LoVo (cell line): Measurements from ENCODE around the gene PRDX2.

ENCODE experiments used
- DNase-seq: peaks from one replicate; pipeline ENCODE4 v3.0.0-alpha.2; 2016; ENCODE audit warnings: low spot score

Gene PRDX2

DNA sequence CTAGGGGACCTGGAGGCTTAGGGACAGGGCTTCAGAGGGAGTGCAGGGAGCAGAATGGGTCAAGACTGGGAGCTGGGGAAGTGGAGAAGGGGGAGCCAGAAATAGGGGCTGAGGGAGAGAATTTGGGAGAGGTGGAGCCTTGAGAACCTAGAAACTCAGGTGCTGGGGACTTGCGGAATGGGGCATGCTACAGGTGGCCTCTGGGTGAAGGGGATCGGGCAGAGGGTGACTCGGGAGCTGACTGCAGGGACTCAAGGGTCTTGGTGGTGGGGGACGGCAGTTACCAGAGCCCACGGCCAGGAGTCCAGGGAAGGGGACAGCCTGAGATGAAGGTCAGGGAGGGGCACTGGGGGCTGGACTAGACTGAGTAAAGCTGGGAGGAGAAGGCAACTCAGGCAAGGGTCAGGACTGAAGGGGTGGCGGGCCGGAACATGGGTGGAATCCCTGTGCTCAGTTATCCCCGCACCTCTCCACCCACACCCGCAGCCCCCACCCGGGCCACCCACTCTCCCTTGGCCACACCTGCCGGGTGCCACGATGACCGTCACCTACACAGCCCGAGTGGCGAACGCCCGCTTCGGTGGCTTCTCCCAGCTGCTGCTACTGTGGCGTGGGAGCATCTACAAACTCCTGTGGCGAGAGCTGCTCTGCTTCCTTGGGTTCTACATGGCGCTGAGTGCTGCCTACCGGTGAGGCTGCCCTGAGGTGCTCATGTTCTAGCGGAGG is 49.4 kb downstream of the PRDX2 start:
- no peak for DNase-seq

DNA sequence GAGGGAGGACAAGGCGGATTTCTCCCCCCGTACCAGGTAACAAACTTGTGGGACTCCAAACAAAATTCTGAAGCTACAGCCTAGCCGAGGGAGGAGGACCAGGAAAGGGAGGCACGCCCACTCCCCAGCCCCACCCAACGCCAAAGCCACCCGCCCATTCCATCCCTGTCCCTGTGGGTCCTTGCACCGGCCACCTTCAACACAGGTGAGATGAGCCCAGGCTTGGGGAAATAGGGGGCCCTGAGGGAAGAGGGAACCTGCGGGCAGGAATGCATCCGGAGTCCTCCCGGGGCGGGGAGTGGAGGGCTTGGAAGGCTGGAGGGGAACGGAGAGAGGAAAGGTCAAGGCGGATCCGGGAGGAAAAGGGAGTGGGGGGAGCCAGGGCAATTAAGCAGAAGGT is 50.0 kb downstream of the PRDX2 start, which contains the start of gene BEST2:
TSS of gene BEST2 (plus strand) at position 157 of the 400 bp plus-strand sequence. CDS start 802 bp downstream, outside the sequence.
- DNase-seq: no peak

GRCh38 chr19:12750851-12751250 is 50.7 kb downstream of the PRDX2 start:
- no peak for DNase-seq

DNA sequence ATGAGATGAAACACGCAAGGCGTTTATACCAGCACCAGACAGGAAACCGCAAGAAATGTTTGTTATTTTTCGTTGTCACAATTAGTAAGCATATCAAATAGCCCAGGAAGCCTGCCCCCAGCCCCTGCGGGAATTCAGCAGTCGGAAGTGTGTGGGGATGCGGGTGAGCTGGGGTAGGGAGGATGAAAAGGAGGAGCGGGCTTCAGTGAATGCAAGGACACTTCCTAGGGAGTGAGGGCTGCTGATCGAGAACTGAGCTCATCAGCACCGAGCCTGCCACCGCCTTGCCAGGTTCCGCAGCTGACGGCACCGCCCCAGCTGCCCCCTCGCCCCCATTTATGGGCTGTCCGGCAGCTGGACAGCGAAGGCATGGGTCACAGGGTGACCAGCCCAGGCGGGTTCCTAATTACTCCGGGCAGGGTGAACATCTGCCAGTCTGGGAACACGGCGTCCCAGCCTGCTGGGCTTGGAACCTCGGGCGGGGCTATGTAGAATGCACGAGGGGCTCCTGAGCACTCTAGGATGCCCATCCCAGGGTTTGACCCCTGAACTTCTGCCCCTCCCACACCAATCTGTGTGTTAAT is 51.6 kb downstream of the PRDX2 start:
- no peak for DNase-seq

- no peak for DNase-seq
Measured at GRCh38 chr19:12748489-12748888, 53.1 kb downstream of the PRDX2 start.
